GM12801 (cell line): ENCODE measurements around the gene USP30.

Source experiments
- CTCF ChIP-seq: IDR thresholded peaks from one replicate; pipeline ENCODE4 v1.5.1; 2011; ENCODE audit warnings: control low read depth; ENCODE audit not compliant: insufficient read length; ENCODE audit errors: extremely low read depth

USP30 gene

GRCh38 chr12:109016978-109017377 lies 35.4 kb upstream of the USP30 start:
- TF ChIP-seq CTCF: no peak

DNA sequence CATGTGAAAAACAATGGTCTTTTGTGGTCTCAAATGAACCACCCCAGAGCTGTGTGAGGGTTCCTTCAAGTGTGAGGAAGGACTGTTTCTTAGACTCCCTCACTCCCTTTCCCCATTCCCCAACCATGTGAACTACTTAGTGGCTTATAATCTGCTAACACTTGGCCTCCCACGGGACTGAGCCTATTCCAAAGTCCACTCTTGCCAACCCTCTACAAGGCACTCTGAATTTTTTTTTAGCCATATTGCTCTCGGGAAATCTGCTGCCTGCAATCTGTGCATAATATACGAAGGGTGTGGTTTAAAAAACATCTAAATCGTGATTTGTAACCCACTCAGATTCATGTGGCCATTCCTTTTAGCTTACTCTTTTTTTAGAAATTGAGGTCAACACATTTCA lies 34.1 kb upstream of the USP30 start:
- no peak for TF ChIP-seq CTCF

DNA sequence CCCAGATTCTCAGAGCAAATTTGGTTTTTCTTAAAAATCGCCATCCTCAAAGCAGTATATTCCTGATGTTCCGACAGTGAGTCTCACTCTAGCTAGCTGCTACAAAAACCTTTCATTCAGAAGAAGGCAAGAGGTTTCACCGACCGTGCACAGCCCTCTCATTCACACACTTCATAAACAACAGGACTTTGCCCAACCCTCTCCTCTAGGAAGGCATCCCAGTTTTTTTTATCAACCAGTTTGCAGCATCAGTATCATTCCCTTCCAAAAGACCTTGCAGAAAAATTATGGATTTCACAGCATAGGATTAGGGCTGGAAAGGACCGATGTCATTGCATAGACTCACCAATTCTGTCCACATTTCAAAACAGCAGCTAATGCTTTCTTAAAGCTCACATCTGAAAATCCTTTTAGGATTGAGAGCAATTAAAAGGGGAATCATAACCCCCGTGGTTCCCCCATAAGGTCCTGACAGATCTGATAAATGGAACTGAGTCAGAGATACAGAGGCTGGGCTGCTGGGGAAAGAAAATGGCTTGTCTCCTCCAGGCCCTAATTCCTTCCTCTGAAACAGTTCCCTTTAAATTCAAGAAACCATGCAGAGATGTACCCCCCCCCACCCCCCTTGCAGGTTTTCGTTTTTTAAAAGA lies 32.1 kb upstream of the USP30 start:
- no peak for TF ChIP-seq CTCF

DNA sequence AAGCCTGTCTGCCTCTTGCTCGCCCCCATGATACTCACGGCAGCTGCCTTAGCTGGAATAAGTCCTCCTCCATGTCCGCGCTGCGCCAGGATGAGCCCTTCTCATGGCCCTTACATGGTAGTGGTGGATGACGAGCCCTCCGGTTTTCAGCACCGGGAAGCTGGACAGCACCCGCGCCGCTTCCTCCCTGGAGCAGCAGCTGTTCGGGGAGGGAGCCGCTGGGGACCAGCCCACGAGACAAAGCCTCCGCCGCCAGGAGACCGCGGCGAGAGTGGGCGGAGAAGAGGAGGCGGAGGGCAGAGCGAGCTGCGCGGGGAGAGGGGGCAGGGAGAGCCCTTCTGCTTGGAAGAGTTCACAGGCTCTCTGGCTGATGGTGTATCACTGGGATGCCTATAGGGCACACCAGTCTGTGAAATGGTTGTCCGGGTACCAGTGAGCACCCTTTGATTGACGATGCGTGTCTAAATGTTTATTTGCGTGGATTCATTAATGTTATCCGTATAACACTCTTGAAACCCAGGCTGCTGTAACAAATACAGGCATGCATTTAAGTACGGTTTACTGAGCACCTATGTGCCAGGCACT lies 31.5 kb upstream of the USP30 start, which contains the start of gene SVOP:
Gene SVOP (minus strand): TSS at position 273 of the 585 bp plus-strand sequence. CDS start 200 bp downstream, at position 73.
- no peak for TF ChIP-seq CTCF

GRCh38 chr12:109027767-109028166 lies 24.6 kb upstream of the USP30 start:
- TF ChIP-seq CTCF: no peak

DNA sequence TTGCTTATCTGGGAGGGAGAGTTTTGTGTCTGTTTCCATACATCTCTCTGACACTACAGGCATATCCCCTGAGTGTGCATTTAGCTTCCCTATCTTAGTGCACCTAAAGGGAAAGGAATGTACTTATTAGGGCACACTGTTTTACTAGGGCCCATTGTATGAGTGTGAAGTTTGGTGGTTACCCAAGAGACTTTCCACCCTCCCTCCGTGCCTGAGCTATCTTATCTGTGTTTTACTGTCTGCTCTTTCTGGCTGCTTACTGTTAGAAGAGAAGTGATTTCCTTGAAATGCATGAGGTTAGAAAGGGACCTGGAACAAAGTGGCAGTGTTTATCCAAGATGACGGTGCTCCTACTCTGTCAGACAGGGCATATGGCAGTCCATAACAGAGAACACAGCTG lies 23.0 kb upstream of the USP30 start:
- no peak for TF ChIP-seq CTCF

- no peak for TF ChIP-seq CTCF
Observed at GRCh38 chr12:109033239-109034196, 18.9 kb upstream of the USP30 start.
